Lower leg skin (tissue), 4 donors: ENCODE data around the gene AJAP1. TPM values are rescaled to one million over a fixed set of nuclear protein-coding genes. Genes with fewer than 3 reads are reported as not detected.
"Not testable (repeated sequence)": the region's sequence is repeated elsewhere in the genome, so short reads cannot be mapped to it uniquely, and the experiment has no call there.

Experiments
- DNase-seq, 2 donors: peaks; one replicate each; pipeline ENCODE4 v3.0.0-alpha.2; 2019; ENCODE audit warnings: low spot score in 2 of 2
- H3K4me3 ChIP-seq: fragments of 200-600 bp; sonication (generic); 2 replicates; pipeline ENCODE4 v1.5.1; 2017; ENCODE audit warnings: mild to moderate bottlenecking, low read depth; ENCODE audit not compliant: poor library complexity, severe bottlenecking
- POLR2A ChIP-seq, 2 donors: fragments of 450-650 bp; IDR thresholded peaks; one replicate each; pipeline ENCODE4 v1.6.1; 2016 to 2017; ENCODE audit warnings: antibody characterized with exemption in 2 of 2, mild to moderate bottlenecking in 1 of 2, moderate library complexity in 1 of 2
- WGBS, 2 donors: methylation state at CpG; one replicate each; pipeline ENCODE4 v1.1.5; 2018; 5-methylcytosine and 5-hydroxymethylcytosine counted together
- intact Hi-C: fragments of 100-400 bp; cut with DNase I; formaldehyde crosslinking; loops from one replicate; pipeline ENCODE4 v1.15.0; 2023; ENCODE audit warnings: low total_unique reads
- total RNA-seq, 4 donors: library from RNA; depleted of rRNA; stranded (reverse); fragments of >200 nt; gene quantifications; one replicate each; pipeline ENCODE4 v1.1.0, GENCODE V29; 2016
- TF ChIP-seq, protein P1 (sequence below), 3 donors: fragments of 450-650 bp; IDR thresholded peaks; one replicate each; pipeline ENCODE4 v1.5.1; 2016; ENCODE audit warnings: antibody characterized with exemption in 3 of 3, mild to moderate bottlenecking in 3 of 3, moderate library complexity in 2 of 3

Gene AJAP1
- total RNA-seq, 4 donors from 2014 or later, result 0.69 to 1.7 (median 1.3) TPM

DNA sequence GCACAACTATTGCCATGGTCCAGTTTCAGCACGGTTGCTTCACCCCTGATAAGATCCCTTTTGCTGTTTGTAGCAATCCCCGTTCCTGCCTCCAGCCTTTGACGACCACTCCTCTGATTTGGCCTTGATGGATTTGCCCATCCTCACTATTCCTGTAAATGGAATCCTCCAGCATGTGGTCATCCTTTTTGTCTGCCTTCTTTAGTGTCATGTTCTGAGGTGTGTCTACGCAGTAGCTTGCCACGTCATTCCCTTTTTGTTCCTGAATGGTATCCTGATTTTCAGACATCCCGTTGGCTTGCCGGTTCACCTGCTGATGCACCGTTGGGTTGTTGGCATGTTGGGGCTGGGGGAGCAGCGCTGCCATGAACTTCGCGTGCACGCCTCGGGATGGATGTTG, 7.8 kb downstream of the AJAP1 start:
- intact Hi-C loops, result no loop called here
- no peak for DNase-seq
- WGBS, 2 donors, result 81 to 95% methylated on average over 13 of the region's 13 CpGs
- TF ChIP-seq, protein P1, sequence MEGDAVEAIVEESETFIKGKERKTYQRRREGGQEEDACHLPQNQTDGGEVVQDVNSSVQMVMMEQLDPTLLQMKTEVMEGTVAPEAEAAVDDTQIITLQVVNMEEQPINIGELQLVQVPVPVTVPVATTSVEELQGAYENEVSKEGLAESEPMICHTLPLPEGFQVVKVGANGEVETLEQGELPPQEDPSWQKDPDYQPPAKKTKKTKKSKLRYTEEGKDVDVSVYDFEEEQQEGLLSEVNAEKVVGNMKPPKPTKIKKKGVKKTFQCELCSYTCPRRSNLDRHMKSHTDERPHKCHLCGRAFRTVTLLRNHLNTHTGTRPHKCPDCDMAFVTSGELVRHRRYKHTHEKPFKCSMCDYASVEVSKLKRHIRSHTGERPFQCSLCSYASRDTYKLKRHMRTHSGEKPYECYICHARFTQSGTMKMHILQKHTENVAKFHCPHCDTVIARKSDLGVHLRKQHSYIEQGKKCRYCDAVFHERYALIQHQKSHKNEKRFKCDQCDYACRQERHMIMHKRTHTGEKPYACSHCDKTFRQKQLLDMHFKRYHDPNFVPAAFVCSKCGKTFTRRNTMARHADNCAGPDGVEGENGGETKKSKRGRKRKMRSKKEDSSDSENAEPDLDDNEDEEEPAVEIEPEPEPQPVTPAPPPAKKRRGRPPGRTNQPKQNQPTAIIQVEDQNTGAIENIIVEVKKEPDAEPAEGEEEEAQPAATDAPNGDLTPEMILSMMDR (IDR thresholded peaks at IDR 0.05), result no peak
- TF ChIP-seq POLR2A (IDR thresholded peaks at IDR 0.05), result no peak
- H3K4me3 ChIP-seq, result no peak overlapping the region

DNA sequence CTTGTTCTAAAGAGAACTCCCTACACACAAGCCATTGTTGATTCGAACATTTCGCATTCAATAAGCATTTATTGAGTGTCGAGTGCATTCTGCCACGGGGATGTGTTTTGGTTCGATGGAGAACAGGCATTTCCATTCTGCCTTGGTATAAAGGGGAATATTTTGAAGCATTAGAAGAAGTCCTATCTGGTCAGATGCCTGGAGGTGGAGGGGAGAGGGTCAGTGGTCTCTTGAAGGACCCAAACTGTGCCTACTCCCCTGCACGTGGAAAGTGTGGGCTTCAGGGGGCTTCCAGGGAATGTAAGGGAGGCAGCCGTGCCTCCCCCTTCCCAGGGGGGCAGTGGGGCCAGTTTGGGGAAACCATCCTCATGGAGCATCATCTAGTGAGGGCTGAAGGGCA, 8.3 kb downstream of the AJAP1 start:
- intact Hi-C loops, result no loop called here
- no peak for DNase-seq
- WGBS, 2 donors, result 83 to 90% methylated on average over 7 of the region's 7 CpGs
- TF ChIP-seq, protein P1 (IDR thresholded peaks at IDR 0.05), result no peak
- no peak for TF ChIP-seq POLR2A (IDR thresholded peaks at IDR 0.05)
- H3K4me3 ChIP-seq, result no peak overlapping the region

DNA sequence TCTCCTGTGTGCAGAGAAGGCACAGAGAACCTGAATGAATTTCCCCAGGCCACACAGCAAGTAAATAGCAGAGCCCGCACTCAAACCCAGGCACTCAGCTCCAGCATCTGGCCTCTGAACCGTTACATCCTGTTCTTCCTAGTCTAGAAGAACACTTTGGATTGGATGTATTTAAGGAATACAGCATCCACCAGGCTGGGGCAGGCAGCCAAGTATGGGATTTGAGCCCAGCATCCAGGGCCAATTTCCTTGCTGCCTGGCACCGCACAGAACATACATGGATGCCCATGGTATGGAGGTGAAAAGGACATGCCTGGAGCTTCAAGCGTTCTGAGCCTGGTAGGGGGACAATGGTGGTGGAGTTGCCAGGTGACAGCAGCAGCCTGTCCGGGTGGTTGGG, 9.7 kb downstream of the AJAP1 start:
- 65 to 79% methylated on average over 5 of the region's 5 CpGs for WGBS, 2 donors
- TF ChIP-seq POLR2A (IDR thresholded peaks at IDR 0.05), result no peak

GRCh38 chr1:4664606-4665005, 10.2 kb downstream of the AJAP1 start:
- 66 to 70% methylated on average over 8 of the region's 8 CpGs for WGBS, 2 donors
- no peak for DNase-seq
- no peak overlapping the region for H3K4me3 ChIP-seq
- intact Hi-C loops, result no loop called here
- TF ChIP-seq, protein P1 (IDR thresholded peaks at IDR 0.05), result no peak
- no peak for TF ChIP-seq POLR2A (IDR thresholded peaks at IDR 0.05)

More for the DNA sequence above, 9.7 kb downstream of the AJAP1 start:
- DNase-seq, result no peak
- no peak overlapping the region for H3K4me3 ChIP-seq
- intact Hi-C loops, result no loop called here

DNA sequence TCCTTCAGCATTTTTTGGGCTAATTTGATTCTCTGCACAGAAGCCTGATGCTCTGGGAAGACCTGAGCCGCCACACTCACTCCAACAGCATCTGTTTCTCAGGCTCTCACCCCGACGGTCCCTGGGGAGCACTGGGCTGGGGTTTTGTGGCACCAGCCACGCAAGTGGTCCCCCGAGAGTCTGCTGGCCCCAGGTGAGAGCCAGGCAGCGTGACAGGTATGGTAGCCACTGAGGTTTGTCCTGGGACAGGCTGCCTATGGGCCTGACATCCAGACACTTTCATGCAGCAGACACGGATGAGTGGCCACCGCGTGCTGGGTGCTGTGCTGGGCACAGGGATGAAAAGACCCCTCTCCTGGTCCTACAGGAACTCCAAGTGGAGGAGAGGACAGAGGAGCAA, 11.0 kb downstream of the AJAP1 start:
- no peak overlapping the region for H3K4me3 ChIP-seq
- TF ChIP-seq, protein P1 (IDR thresholded peaks at IDR 0.05), result no peak
- 78 to 81% methylated on average over 9 of the region's 9 CpGs for WGBS, 2 donors
- intact Hi-C loops, result no loop called here
- no peak for DNase-seq

- intact Hi-C loops, H3K4me3 ChIP-seq, DNase-seq: not testable (repeated sequence)
- WGBS, 2 donors, result 79 to 94% methylated on average over 19 of the region's 19 CpGs
Measured at GRCh38 chr1:4666683-4667082, 12.3 kb downstream of the AJAP1 start.
